Body of pancreas (tissue), 4 donors: ENCODE results near the gene NOL7.

Experiments
- CTCF ChIP-seq, 7 experiments: fragments of 450-650 bp in 4 of 7; fragments of 200-600 bp in 3 of 7; sonication (generic) in 3 of 7; IDR thresholded peaks; one replicate each; pipeline ENCODE4 v1.5.1; 2016 to 2019; ENCODE audit warnings: antibody characterized with exemption in 7 of 7
- POLR2A ChIP-seq, 3 donors: fragments of 450-650 bp; IDR thresholded peaks; one replicate each; pipeline ENCODE4 v1.6.1; 2016; ENCODE audit warnings: antibody characterized with exemption in 3 of 3, mild to moderate bottlenecking in 2 of 3

GRCh38 chr6:13655700-13656099 lies 40.6 kb downstream of the NOL7 start:
- TF ChIP-seq POLR2A (IDR thresholded peaks at IDR 0.05) (no peak), CTCF (IDR thresholded peaks at IDR 0.05) (no peak)
